ENCODE data around the gene TERT.
A peak's percentile ranks its signal among the peaks of the same experiment; 100 is the strongest.
"Not testable (repeated sequence)": the region's sequence is repeated elsewhere in the genome, so short reads cannot be mapped to it uniquely, and the experiment has no call there.

TERT gene

DNA sequence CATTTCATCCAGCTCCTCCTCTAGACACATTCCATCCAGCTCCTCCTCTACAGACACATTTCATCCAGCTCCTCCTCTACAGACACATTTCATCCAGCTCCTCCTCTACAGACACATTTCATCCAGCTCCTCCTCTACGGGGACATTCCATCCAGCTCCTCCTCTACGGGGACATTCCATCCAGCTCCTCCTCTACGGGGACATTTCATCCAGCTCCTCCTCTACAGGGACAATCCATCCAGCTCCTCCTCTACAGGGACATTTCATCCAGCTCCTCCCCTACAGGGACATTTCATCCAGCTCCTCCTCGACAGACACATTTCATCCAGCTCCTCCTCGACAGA, 31.6 kb upstream of the TERT start:
- not testable (repeated sequence) for H3K4me1 Mint-ChIP-seq; ATAC-seq (replicated peaks); H3K27me3 Mint-ChIP-seq; DNase-seq; H3K4me3 Mint-ChIP-seq; H3K27ac Mint-ChIP-seq; H3K9me3 Mint-ChIP-seq
- peaks cover 43 to 46% of the 10 kb centered on the region in 2 donors for H3K36me3 Mint-ChIP-seq

DNA sequence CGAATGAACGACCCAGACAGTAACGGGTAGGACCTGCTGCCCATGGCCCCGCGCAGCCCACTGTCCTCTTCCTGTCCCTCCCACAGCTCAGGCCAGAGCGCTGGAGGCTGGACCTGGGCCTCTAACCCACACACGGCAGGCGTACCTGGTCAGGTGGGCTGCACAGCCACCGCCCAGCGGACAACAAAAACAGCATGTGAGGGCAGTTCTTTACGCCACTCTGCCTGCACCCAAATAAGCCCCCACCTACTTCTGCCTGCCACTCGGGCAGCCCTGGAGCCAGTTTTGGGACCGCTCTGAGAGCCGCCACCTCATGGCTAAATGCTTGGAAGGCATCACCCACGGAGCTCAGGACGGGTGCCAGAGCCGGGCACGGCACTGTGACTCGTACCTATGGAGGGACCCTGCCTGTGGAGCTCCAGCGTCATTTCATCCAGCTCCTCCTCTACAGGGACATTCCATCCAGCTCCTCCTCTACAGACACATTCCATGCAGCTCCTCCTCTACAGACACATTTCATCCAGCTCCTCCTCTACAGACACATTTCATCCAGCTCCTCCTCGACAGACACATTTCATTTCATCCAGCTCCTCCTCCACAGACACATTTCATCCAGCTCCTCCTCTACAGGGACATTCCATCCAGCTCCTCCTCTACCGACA, 31.1 kb upstream of the TERT start:
- ATAC-seq (replicated peaks) (no peak), DNase-seq (no peak)
- no peak overlapping the region for H3K27ac Mint-ChIP-seq
- no peak overlapping the region for H3K4me3 Mint-ChIP-seq
- no peaks in the 10 kb centered on the region for H3K9me3 Mint-ChIP-seq
- H3K27me3 Mint-ChIP-seq = no peaks in the 10 kb centered on the region
- peaks cover 9% of the 10 kb centered on the region in 2 donors for H3K4me1 Mint-ChIP-seq
- peaks cover 46 to 49% of the 10 kb centered on the region in 2 donors for H3K36me3 Mint-ChIP-seq

GRCh38 chr5:1325191-1325741, 30.4 kb upstream of the TERT start:
- Mint-ChIP-seq H3K4me3 (no peak overlapping the region), H3K27ac (no peak overlapping the region), H3K9me3 (no peaks in the 10 kb centered on the region), H3K36me3 (peaks cover 44 to 52% of the 10 kb centered on the region in 2 donors), H3K27me3 (no peaks in the 10 kb centered on the region), H3K4me1 (peaks cover 9% of the 10 kb centered on the region in 2 donors)
- no peak for ATAC-seq (replicated peaks)
- DNase-seq = no peak

DNA sequence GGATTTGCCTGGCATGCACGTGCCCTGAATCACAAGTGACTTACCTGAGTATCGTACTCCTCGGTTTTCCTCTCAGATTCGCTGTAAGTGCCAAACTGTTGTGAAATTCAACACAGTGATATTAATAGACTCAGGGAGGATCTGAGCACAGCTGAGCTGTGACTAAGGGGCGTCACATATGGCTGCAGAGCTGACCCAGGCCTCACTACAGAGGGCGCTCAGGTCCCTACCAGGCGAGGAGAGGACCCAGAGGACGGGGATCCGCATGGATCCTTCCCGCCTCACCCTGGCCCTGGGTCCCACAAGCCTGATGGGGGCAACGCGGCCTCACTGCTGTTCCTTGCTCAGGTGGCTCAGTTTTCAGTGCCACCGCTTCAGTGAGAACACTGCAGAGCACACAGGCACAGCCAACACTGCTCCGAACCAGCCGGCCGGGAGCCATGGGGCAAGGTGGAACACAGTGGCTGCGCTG, 29.9 kb upstream of the TERT start:
- no peaks in the 10 kb centered on the region for H3K27me3 Mint-ChIP-seq
- ATAC-seq (replicated peaks) (no peak), DNase-seq (no peak)
- H3K9me3 Mint-ChIP-seq = no peaks in the 10 kb centered on the region
- H3K4me3 Mint-ChIP-seq = no peak overlapping the region
- no peak overlapping the region for H3K27ac Mint-ChIP-seq
- H3K36me3 Mint-ChIP-seq = peaks cover 44 to 55% of the 10 kb centered on the region in 2 donors
- peaks cover 9% of the 10 kb centered on the region in 2 donors for H3K4me1 Mint-ChIP-seq

GRCh38 chr5:1324301-1324700, 29.4 kb upstream of the TERT start:
- DNase-seq (no peak), ATAC-seq (replicated peaks) (no peak)
- Mint-ChIP-seq H3K27me3 (no peaks in the 10 kb centered on the region), H3K36me3 (peaks cover 44 to 60% of the 10 kb centered on the region in 2 donors), H3K4me1 (peaks cover 9% of the 10 kb centered on the region in 2 donors), H3K9me3 (no peaks in the 10 kb centered on the region), H3K27ac (no peak overlapping the region), H3K4me3 (no peak overlapping the region)

GRCh38 chr5:1323803-1324173, 28.9 kb upstream of the TERT start:
- ATAC-seq (replicated peaks) (no peak), DNase-seq (no peak)
- peaks cover 47 to 62% of the 10 kb centered on the region in 2 donors for H3K36me3 Mint-ChIP-seq
- no peak overlapping the region for H3K27ac Mint-ChIP-seq
- no peak overlapping the region for H3K4me3 Mint-ChIP-seq
- no peaks in the 10 kb centered on the region for H3K9me3 Mint-ChIP-seq
- no peaks in the 10 kb centered on the region for H3K27me3 Mint-ChIP-seq
- peaks cover 6 to 8% of the 10 kb centered on the region in 2 donors for H3K4me1 Mint-ChIP-seq

DNA sequence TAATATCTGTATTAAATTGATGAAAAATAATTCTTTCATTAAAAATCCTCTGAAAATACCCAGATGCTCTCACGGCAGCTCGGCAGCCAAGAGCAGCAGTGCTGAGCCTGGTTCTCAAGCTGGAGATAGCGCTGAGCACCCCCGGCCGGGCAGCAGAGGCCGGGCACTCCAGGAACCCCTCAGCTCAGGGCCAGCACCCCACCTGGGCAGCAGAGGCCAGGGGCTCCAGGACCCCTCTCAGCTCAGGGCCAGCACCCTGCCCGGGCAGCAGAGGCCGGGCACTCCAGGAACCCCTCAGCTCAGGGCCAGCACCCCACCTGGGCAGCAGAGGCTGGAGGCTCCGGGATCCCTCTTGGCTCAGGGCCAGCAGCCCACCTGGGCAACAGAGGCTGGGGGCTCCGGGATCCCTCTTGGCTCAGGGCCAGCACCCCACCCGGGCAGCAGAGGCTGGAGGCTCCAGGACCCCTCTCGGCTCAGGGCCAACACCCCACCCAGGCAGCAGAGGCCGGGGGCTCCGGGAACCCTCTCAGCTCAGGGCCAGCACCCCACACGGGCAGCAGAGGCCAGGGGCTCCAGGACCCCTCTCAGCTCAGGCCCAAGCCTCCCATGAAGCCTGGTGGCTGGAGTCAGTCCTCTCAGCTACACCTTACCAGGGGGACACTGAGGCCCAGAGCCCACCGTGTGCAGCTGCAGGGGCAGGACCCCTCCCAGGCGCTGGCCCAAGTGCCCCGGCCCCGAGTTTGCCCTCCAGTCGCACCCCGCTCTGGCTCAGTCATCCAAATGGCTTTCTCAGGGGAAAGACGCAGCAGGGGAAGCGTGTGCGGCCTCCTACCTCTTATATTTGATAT, 28.3 kb upstream of the TERT start:
- H3K4me3 Mint-ChIP-seq = no peak overlapping the region
- H3K27ac Mint-ChIP-seq = no peak overlapping the region
- no peaks in the 10 kb centered on the region for H3K9me3 Mint-ChIP-seq
- peaks cover 0 to 4% of the 10 kb centered on the region in 2 donors for H3K4me1 Mint-ChIP-seq
- DNase-seq (no peak), ATAC-seq (replicated peaks) (no peak)
- no peaks in the 10 kb centered on the region for H3K27me3 Mint-ChIP-seq
- H3K36me3 Mint-ChIP-seq = peaks cover 51 to 62% of the 10 kb centered on the region in 2 donors

GRCh38 chr5:1322036-1322900, 27.4 kb upstream of the TERT start:
- Mint-ChIP-seq H3K27me3 (no peaks in the 10 kb centered on the region), H3K4me1 (peaks cover 2 to 4% of the 10 kb centered on the region in 2 donors), H3K4me3 (no peak overlapping the region), H3K36me3 (peaks cover 52 to 63% of the 10 kb centered on the region in 2 donors), H3K27ac (no peak overlapping the region), H3K9me3 (no peaks in the 10 kb centered on the region)
- no peak for DNase-seq
- ATAC-seq (replicated peaks) = no peak

GRCh38 chr5:1321576-1321975, 26.7 kb upstream of the TERT start:
- Mint-ChIP-seq H3K4me3 (no peak overlapping the region), H3K36me3 (peaks cover 47 to 63% of the 10 kb centered on the region in 2 donors), H3K27ac (no peak overlapping the region), H3K4me1 (peaks cover 7 to 11% of the 10 kb centered on the region in 2 donors), H3K27me3 (no peaks in the 10 kb centered on the region), H3K9me3 (no peaks in the 10 kb centered on the region)
- DNase-seq = no peak
- no peak for ATAC-seq (replicated peaks)

GRCh38 chr5:1320436-1321344, 25.8 kb upstream of the TERT start:
- no peak overlapping the region for H3K27ac Mint-ChIP-seq
- H3K4me3 Mint-ChIP-seq = no peak overlapping the region
- H3K36me3 Mint-ChIP-seq = peaks cover 40 to 55% of the 10 kb centered on the region in 2 donors
- DNase-seq (no peak), ATAC-seq (replicated peaks) (no peak)
- H3K4me1 Mint-ChIP-seq = peaks cover 13 to 20% of the 10 kb centered on the region in 2 donors
- H3K9me3 Mint-ChIP-seq = no peaks in the 10 kb centered on the region
- no peaks in the 10 kb centered on the region for H3K27me3 Mint-ChIP-seq

DNA sequence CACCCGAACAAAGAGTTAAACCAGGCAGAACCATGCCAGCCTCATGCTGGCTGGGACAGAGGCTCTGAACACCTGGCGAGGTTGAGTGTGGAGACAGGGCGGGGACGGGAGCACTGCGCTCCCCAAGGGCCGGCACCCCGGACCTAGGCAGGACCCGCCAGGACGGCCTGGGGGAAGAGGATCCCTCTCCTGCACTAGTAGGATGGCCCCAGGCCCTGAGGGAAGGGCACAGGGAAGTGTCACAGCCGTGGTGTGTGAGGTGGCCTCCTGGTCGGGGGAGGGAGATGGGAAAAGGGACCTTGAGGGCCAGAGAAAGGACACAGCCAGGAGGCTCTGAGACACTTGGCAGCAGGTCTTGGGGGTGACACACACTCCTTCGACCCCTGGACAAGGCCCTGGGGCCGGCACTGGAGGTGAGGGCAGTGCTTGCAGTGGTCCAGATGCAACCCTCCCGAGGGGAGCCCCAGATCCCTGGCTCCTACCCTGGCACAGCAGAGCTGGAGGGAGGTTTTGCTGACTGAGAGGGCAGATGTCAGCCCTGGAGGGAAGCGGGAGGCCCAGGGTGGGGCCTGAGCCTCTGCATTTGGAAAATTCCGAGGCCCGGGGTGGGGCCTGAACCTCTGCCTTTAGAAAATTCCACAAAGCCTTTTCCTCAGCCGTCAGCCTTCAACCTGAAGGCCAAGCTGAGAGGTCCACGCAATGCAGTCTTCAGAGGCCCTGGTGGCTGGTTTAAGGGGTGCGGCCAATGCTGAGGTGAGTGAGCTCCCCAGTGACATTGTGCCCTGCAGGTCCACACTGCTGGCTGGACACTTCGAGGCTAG, 24.8 kb upstream of the TERT start:
- Mint-ChIP-seq H3K9me3 (no peaks in the 10 kb centered on the region), H3K36me3 (peaks cover 39 to 54% of the 10 kb centered on the region in 2 donors), H3K27ac (no peak overlapping the region), H3K4me3 (no peak overlapping the region), H3K4me1 (peaks cover 21 to 30% of the 10 kb centered on the region in 2 donors), H3K27me3 (no peaks in the 10 kb centered on the region)
- no peak for DNase-seq
- ATAC-seq (replicated peaks) = no peak

GRCh38 chr5:1318659-1319251, 23.9 kb upstream of the TERT start:
- Mint-ChIP-seq H3K4me1 (peaks cover 28 to 38% of the 10 kb centered on the region in 2 donors), H3K27me3 (peaks cover 0 to 6% of the 10 kb centered on the region in 2 donors), H3K36me3 (peaks cover 37 to 52% of the 10 kb centered on the region in 2 donors), H3K27ac (peak overlapping the region; percentile 84), H3K4me3 (no peak overlapping the region), H3K9me3 (no peaks in the 10 kb centered on the region)
- no peak for ATAC-seq (replicated peaks)
- no peak for DNase-seq

All from stimulated activated naive B cell treated with anti-CD40 and anti-IgM and Interleukin-4, amounts not matched to agents 10 μg/mL and 1 μg/mL and 100 μg/mL, for 72 hours (primary cell).